Tibial nerve (tissue), 4 donors: ENCODE measurements around the gene PFN2. TPM values are rescaled to one million over a fixed set of nuclear protein-coding genes. Genes with fewer than 3 reads are reported as not detected.
"Not testable (repeated sequence)": the region's sequence is repeated elsewhere in the genome, so short reads cannot be mapped to it uniquely, and the experiment has no call there.

Source experiments
- DNase-seq, 2 donors: peaks; one replicate each; pipeline ENCODE4 v3.0.0-alpha.2; 2019; ENCODE audit warnings: low spot score in 2 of 2
- H3K27ac ChIP-seq, 4 donors: fragments of 200-600 bp; sonication (generic) in 3 of 4; one replicate each; pipeline ENCODE4 v1.5.1; 2017 to 2019; ENCODE audit warnings: mild to moderate bottlenecking in 1 of 4
- H3K27me3 ChIP-seq, 2 donors: fragments of 200-600 bp; sonication (generic) in 1 of 2; one replicate each; pipeline versions ENCODE4 v1.5.1 to v1.6.0; 2017 to 2019
- H3K36me3 ChIP-seq, 3 donors: fragments of 200-600 bp; sonication (generic); one replicate each; pipeline ENCODE4 v1.5.1; 2018 to 2019
- H3K4me1 ChIP-seq, 4 donors: fragments of 200-600 bp; sonication (generic) in 3 of 4; one replicate each; pipeline ENCODE4 v1.5.1; 2017 to 2019
- H3K4me3 ChIP-seq, 4 donors: fragments of 200-600 bp; sonication (generic) in 3 of 4; one replicate each; pipeline ENCODE4 v1.5.1; 2017 to 2019; ENCODE audit warnings: mild to moderate bottlenecking in 1 of 4, moderate library complexity in 1 of 4
- H3K9me3 ChIP-seq, 4 donors: fragments of 200-600 bp; sonication (generic) in 3 of 4; one replicate each; pipeline ENCODE4 v1.5.1; 2017 to 2019
- EP300 ChIP-seq, 2 donors: sonication (generic); formaldehyde crosslinking; IDR thresholded peaks; one replicate each; pipeline ENCODE4 v1.6.1; 2017; ENCODE audit warnings: antibody characterized with exemption in 2 of 2, mild to moderate bottlenecking in 1 of 2
- POLR2A ChIP-seq, 2 donors: fragments of 450-650 bp; IDR thresholded peaks; one replicate each; pipeline ENCODE4 v1.6.1; 2017; ENCODE audit warnings: antibody characterized with exemption in 2 of 2, mild to moderate bottlenecking in 2 of 2, moderate library complexity in 2 of 2
- WGBS, 2 donors: methylation state at CpG; one replicate each; pipeline ENCODE4 v1.1.5; 2018; 5-methylcytosine and 5-hydroxymethylcytosine counted together
- total RNA-seq, 4 donors: library from RNA; depleted of rRNA; stranded (reverse); fragments of >200 nt; gene quantifications; one replicate each; pipeline ENCODE4 v1.1.0, GENCODE V29; 2016
- TF ChIP-seq, protein P1 (sequence below), 5 experiments: fragments of 200-600 bp in 3 of 5; fragments of 450-650 bp in 2 of 5; sonication (generic) in 3 of 5; IDR thresholded peaks; one replicate each; pipeline ENCODE4 v1.5.1; 2016 to 2019; ENCODE audit warnings: antibody characterized with exemption in 5 of 5, mild to moderate bottlenecking in 3 of 5, moderate library complexity in 2 of 5

Gene PFN2
- total RNA-seq, 4 donors from 2014 or later: 28.2 to 54.8 (median 40.7) TPM

DNA sequence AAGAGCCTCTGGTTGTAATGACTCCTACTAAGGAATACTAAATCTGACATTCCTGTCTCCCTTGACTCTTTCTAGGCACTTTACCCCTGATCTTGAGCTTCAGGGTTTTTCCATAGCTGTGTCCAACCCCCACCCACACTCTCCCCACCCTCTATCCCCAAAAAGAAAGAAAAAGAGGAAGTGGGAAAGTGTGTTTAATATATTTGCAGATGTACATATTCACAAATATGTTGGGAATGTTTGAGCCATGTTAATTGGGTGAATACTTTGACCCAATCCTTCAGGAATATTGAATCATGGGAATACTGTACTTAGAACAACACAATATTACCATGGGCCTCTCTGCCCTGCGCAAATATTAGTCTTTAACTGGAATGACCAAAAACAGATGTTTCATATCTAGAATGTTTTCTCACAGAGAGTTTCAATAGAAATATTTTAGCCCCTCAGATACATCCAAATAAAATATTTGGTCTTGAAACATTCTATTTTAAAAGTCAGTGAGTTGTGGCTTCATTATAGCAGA is 19.8 kb upstream of the PFN2 start:
- Histone ChIP-seq H3K27me3 (no peaks in the 10 kb centered on the region), H3K9me3 (peaks cover 0 to 20% (median 6%) of the 10 kb centered on the region in 4 donors), H3K27ac (no peak overlapping the region), H3K4me3 (no peak overlapping the region), H3K36me3 (no peaks in the 10 kb centered on the region), H3K4me1 (no peaks in the 10 kb centered on the region)
- DNase-seq: no peak
- WGBS, 2 donors: 59 to 67% methylated on average over 1 of the region's 1 CpG
- no peak for TF ChIP-seq POLR2A (IDR thresholded peaks at IDR 0.05)
- TF ChIP-seq, protein P1, sequence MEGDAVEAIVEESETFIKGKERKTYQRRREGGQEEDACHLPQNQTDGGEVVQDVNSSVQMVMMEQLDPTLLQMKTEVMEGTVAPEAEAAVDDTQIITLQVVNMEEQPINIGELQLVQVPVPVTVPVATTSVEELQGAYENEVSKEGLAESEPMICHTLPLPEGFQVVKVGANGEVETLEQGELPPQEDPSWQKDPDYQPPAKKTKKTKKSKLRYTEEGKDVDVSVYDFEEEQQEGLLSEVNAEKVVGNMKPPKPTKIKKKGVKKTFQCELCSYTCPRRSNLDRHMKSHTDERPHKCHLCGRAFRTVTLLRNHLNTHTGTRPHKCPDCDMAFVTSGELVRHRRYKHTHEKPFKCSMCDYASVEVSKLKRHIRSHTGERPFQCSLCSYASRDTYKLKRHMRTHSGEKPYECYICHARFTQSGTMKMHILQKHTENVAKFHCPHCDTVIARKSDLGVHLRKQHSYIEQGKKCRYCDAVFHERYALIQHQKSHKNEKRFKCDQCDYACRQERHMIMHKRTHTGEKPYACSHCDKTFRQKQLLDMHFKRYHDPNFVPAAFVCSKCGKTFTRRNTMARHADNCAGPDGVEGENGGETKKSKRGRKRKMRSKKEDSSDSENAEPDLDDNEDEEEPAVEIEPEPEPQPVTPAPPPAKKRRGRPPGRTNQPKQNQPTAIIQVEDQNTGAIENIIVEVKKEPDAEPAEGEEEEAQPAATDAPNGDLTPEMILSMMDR (IDR thresholded peaks at IDR 0.05): no peak
- no peak for TF ChIP-seq EP300 (IDR thresholded peaks at IDR 0.05)

DNA sequence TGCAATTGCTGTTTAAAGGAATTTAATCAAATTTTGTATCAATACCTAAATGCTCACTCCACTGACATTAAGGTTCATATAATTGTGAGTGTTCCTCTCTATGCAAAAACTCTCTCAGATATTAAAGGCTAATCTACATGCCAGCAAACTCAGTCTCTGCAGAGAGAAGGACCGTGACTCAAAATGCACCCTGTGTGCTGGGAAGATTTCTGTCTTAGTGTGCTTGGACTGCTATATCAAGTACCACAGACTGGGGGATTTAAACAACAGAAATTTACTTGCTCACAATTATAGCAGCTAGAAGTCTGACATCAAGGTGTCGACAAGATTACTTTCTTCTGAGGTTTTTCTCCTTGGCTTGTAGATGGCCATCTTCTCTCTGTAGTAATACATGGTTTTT is 18.6 kb upstream of the PFN2 start:
- Histone ChIP-seq H3K4me1 (no peaks in the 10 kb centered on the region), H3K27ac (no peak overlapping the region), H3K4me3 (no peak overlapping the region), H3K27me3 (no peaks in the 10 kb centered on the region), H3K36me3 (no peaks in the 10 kb centered on the region), H3K9me3 (peaks cover 0 to 9% (median under 1%) of the 10 kb centered on the region in 4 donors)
- TF ChIP-seq EP300 (IDR thresholded peaks at IDR 0.05): no peak
- TF ChIP-seq, protein P1 (IDR thresholded peaks at IDR 0.05): no peak
- no peak for TF ChIP-seq POLR2A (IDR thresholded peaks at IDR 0.05)
- 69 to 97% methylated on average over 2 of the region's 2 CpGs for WGBS, 2 donors
- no peak for DNase-seq

DNA sequence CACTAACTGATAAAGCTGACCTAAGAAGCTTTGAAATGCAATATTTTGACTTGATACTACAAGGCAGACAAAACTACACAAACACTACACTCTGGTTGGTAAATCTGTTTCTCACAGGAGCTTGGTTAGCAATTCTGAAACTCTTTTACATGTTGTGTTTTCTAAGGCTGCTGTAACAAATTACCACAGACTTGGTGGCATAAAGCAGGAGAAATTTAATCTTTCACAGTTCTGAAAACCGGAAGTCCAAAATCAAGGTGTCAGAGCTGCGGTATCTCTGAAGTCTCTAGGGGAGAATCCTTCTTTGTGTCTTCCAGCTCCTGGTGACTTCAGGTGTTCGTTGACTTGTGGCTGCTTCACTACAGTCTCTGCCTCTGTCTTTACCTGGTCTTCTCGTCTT is 12.9 kb upstream of the PFN2 start:
- no peak for DNase-seq
- Histone ChIP-seq H3K27me3 (no peaks in the 10 kb centered on the region), H3K4me3 (no peak overlapping the region), H3K4me1 (no peaks in the 10 kb centered on the region), H3K36me3 (no peaks in the 10 kb centered on the region), H3K9me3 (no peaks in the 10 kb centered on the region), H3K27ac (no peak overlapping the region)
- WGBS, 2 donors: 89 to 95% methylated on average over 4 of the region's 4 CpGs
- TF ChIP-seq POLR2A (IDR thresholded peaks at IDR 0.05) (no peak), EP300 (IDR thresholded peaks at IDR 0.05) (no peak)
- TF ChIP-seq, protein P1 (IDR thresholded peaks at IDR 0.05): no peak

DNA sequence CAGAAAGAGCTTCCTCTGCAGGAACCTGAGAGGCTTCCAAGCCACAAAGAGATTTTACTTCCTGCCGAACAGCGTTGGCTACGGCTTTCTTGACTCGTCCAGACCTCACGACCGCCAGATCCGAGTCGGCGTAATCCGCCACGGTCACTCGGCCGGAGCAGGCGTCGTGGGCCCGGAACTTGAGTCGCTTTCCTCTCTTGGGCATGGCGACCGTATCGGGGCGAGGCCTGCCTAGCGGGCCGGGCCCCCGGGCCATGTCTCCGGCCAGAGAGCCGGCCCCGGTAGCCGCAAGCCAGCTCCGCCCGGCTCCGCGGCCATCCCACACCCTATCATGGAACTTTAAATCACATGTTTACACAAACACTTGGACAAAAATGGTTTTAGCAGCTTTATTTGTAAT is 12.4 kb upstream of the PFN2 start:
- WGBS, 2 donors: 95 to 98% methylated on average over 28 to 32 of the region's 32 CpGs
- not testable (repeated sequence) for H3K4me1 ChIP-seq, H3K9me3 ChIP-seq, H3K36me3 ChIP-seq, H3K27me3 ChIP-seq, H3K27ac ChIP-seq, DNase-seq, H3K4me3 ChIP-seq

DNA sequence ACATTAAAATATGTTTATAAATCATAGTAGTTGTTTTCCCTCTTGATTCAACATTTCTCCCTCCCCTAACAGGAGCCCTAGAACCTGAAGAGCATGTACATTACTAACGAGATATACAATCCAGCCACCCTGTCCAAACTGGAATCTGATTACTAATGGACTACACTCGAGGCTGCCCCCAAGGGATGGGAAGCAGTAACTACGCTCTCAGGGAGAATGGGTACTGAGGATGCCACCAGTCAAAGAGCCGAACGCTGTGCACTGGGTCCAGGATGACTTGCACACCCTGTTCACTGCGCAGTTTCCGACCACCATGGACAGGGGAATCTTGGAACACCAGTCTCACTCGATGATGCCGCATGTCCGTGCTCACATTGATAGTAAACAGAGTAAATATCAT is 11.3 kb upstream of the PFN2 start:
- not testable (repeated sequence) for H3K4me1 ChIP-seq, H3K36me3 ChIP-seq, H3K27ac ChIP-seq, H3K9me3 ChIP-seq, DNase-seq, H3K4me3 ChIP-seq, H3K27me3 ChIP-seq
- WGBS, 2 donors: 71 to 87% methylated on average over 7 to 8 of the region's 10 CpGs

DNA sequence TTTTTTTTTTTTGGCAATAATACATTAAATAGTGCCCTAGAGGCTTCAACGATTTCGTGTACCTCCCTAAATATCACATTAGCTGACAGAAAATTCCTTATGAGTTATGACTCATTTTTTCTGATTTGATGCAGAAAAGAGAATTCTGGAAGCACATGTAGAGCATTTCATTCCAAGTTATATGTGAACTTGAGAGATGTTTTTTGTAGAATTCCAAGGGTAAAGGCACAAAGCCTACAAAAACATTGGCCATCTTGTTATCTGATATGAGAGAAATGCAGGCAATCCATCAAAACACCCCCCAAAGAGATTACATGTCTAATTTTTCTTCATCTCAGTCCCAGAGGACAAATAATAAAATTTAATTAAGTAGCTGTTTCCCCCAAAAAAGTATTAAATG is 6.7 kb upstream of the PFN2 start:
- Histone ChIP-seq H3K9me3 (no peaks in the 10 kb centered on the region), H3K4me1 (peaks cover 0 to under 1% (median 0%) of the 10 kb centered on the region in 4 donors), H3K27ac (no peak overlapping the region), H3K36me3 (no peaks in the 10 kb centered on the region), H3K27me3 (no peaks in the 10 kb centered on the region), H3K4me3 (no peak overlapping the region)
- no peak for DNase-seq
- WGBS, 2 donors: 26 to 39% methylated on average over 2 of the region's 2 CpGs
- TF ChIP-seq EP300 (IDR thresholded peaks at IDR 0.05): no peak
- TF ChIP-seq, protein P1 (IDR thresholded peaks at IDR 0.05): no peak
- TF ChIP-seq POLR2A (IDR thresholded peaks at IDR 0.05): no peak
